Neural progenitor cell (in vitro differentiated cells): Measurements from ENCODE around the gene PBX3. TPM values are rescaled to one million over a fixed set of nuclear protein-coding genes. Genes with fewer than 3 reads are reported as not detected.

ENCODE experiments used
- DNase-seq: peaks from one replicate; pipeline ENCODE4 v3.0.0-alpha.2; 2016; ENCODE audit warnings: low spot score
- H2AFZ ChIP-seq: fragments of 200-600 bp; sonication (generic); replicated peaks from 2 replicates; pipeline ENCODE4 v1.6.1; 2016; ENCODE audit warnings: antibody characterized with exemption
- H3F3A ChIP-seq: fragments of 200-600 bp; sonication (generic); 2 replicates; pipeline ENCODE4 v1.6.1; 2016; ENCODE audit warnings: antibody characterized with exemption, low read depth
- H3K27ac ChIP-seq: fragments of 200-600 bp; sonication (generic); 2 replicates; pipeline ENCODE4 v1.5.1; 2016; ENCODE audit warnings: mild to moderate bottlenecking
- H3K27me3 ChIP-seq: fragments of 200-600 bp; sonication (generic); 2 replicates; pipeline ENCODE4 v1.6.1; 2016; ENCODE audit warnings: mild to moderate bottlenecking, moderate library complexity
- H3K36me3 ChIP-seq: fragments of 200-600 bp; sonication (generic); 2 replicates; pipeline ENCODE4 v1.5.1; 2016
- H3K4me1 ChIP-seq: fragments of 200-600 bp; sonication (generic); 2 replicates; pipeline ENCODE4 v1.6.1; 2016; ENCODE audit warnings: mixed run types
- H3K4me2 ChIP-seq: fragments of 200-600 bp; sonication (generic); 2 replicates; pipeline ENCODE4 v1.6.1; 2016
- H3K4me3 ChIP-seq: fragments of 200-600 bp; sonication (generic); 2 replicates; pipeline ENCODE4 v1.5.1; 2016
- H3K79me2 ChIP-seq: fragments of 200-600 bp; sonication (generic); 2 replicates; pipeline ENCODE4 v1.6.1; 2016; ENCODE audit warnings: low read depth
- H3K9ac ChIP-seq: fragments of 200-600 bp; sonication (generic); 2 replicates; pipeline ENCODE4 v1.6.1; 2016
- H3K9me3 ChIP-seq: fragments of 200-600 bp; sonication (generic); 2 replicates; pipeline ENCODE4 v1.5.1; 2016; ENCODE audit warnings: low read depth
- H4K20me1 ChIP-seq: fragments of 200-600 bp; sonication (generic); 2 replicates; pipeline ENCODE4 v1.6.1; 2016; ENCODE audit warnings: low read depth
- H3K27ac Mint-ChIP-seq: 3 replicates; pipeline ENCODE4 v1.8.0; 2021; ENCODE audit warnings: mixed read lengths
- H3K27me3 Mint-ChIP-seq: 2 replicates; pipeline ENCODE4 v1.8.0; 2022; ENCODE audit warnings: low read depth, mild to moderate bottlenecking, inconsistent platforms, moderate library complexity, mixed read lengths; ENCODE audit not compliant: insufficient read depth
- H3K36me3 Mint-ChIP-seq: 3 replicates; pipeline ENCODE4 v1.8.0; 2021; ENCODE audit warnings: mixed read lengths
- H3K4me1 Mint-ChIP-seq: 3 replicates; pipeline ENCODE4 v1.8.0; 2021; ENCODE audit warnings: mixed read lengths
- H3K4me3 Mint-ChIP-seq: 3 replicates; pipeline ENCODE4 v1.8.0; 2021; ENCODE audit warnings: mild to moderate bottlenecking, moderate library complexity, mixed read lengths
- H3K9me3 Mint-ChIP-seq: 3 replicates; pipeline ENCODE4 v1.8.0; 2020; ENCODE audit warnings: mixed read lengths
- EZH2 ChIP-seq: fragments of 200-600 bp; sonication (generic); IDR thresholded peaks from 2 replicates; pipeline ENCODE4 v1.6.1; 2017; ENCODE audit warnings: antibody characterized with exemption, mild to moderate bottlenecking, moderate library complexity
- EZH2phosphoT487 ChIP-seq: fragments of 200-600 bp; sonication (generic); IDR thresholded peaks from 2 replicates; pipeline ENCODE4 v1.6.1; 2017; ENCODE audit warnings: antibody characterized with exemption
- total RNA-seq: library from RNA; depleted of rRNA; stranded (reverse); fragments of >200 nt; gene quantifications from 2 replicates; pipeline ENCODE4 v1.2.3, GENCODE V29; 2015; ENCODE audit warnings: low replicate concordance
- TF ChIP-seq, protein P1 (sequence below): fragments of 200-600 bp; sonication (generic); IDR thresholded peaks from 2 replicates; pipeline ENCODE4 v1.5.1; 2017; ENCODE audit warnings: antibody characterized with exemption, mild to moderate bottlenecking

Gene PBX3
- total RNA-seq, 1 donor from 2014 or later: 99.5 TPM

- Histone ChIP-seq H3K4me1 (peaks cover 21% of the 10 kb centered on the region), H3K4me2 (no peak overlapping the region), H3K9me3 (no peaks in the 10 kb centered on the region), H3K79me2 (no peaks in the 10 kb centered on the region), H3K9ac (no peak overlapping the region), H4K20me1 (peaks cover 10% of the 10 kb centered on the region), H3K27ac (no peak overlapping the region), H3K27me3 (no peaks in the 10 kb centered on the region), H3K4me3 (no peak overlapping the region), H3F3A (no peaks in the 10 kb centered on the region), H3K36me3 (peaks cover 23% of the 10 kb centered on the region), H2AFZ (no peak overlapping the region)
- Mint-ChIP-seq H3K4me1 (peaks cover 21% of the 10 kb centered on the region), H3K36me3 (peaks cover 18% of the 10 kb centered on the region), H3K9me3 (no peaks in the 10 kb centered on the region), H3K27ac (no peak overlapping the region), H3K27me3 (peaks cover 7% of the 10 kb centered on the region), H3K4me3 (no peak overlapping the region)
- TF ChIP-seq, protein P1, sequence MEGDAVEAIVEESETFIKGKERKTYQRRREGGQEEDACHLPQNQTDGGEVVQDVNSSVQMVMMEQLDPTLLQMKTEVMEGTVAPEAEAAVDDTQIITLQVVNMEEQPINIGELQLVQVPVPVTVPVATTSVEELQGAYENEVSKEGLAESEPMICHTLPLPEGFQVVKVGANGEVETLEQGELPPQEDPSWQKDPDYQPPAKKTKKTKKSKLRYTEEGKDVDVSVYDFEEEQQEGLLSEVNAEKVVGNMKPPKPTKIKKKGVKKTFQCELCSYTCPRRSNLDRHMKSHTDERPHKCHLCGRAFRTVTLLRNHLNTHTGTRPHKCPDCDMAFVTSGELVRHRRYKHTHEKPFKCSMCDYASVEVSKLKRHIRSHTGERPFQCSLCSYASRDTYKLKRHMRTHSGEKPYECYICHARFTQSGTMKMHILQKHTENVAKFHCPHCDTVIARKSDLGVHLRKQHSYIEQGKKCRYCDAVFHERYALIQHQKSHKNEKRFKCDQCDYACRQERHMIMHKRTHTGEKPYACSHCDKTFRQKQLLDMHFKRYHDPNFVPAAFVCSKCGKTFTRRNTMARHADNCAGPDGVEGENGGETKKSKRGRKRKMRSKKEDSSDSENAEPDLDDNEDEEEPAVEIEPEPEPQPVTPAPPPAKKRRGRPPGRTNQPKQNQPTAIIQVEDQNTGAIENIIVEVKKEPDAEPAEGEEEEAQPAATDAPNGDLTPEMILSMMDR: no peak
- TF ChIP-seq EZH2 (no peak), EZH2phosphoT487 (no peak)
- no peak for DNase-seq
These were observed 217.6 kb downstream of the PBX3 start for GRCh38 chr9:125964702-125965225.

- Mint-ChIP-seq H3K4me1 (peaks cover 15% of the 10 kb centered on the region), H3K4me3 (no peak overlapping the region), H3K9me3 (no peaks in the 10 kb centered on the region), H3K27me3 (peaks cover 11% of the 10 kb centered on the region), H3K27ac (no peak overlapping the region), H3K36me3 (peaks cover 18% of the 10 kb centered on the region)
- Histone ChIP-seq H2AFZ (no peak overlapping the region), H3F3A (no peaks in the 10 kb centered on the region), H3K79me2 (no peaks in the 10 kb centered on the region), H3K4me2 (no peak overlapping the region), H3K27ac (no peak overlapping the region), H3K4me3 (no peak overlapping the region), H4K20me1 (peaks cover 10% of the 10 kb centered on the region), H3K36me3 (peaks cover 23% of the 10 kb centered on the region), H3K27me3 (no peaks in the 10 kb centered on the region), H3K9ac (no peak overlapping the region), H3K9me3 (no peaks in the 10 kb centered on the region), H3K4me1 (peaks cover 14% of the 10 kb centered on the region)
- DNase-seq: no peak
- TF ChIP-seq EZH2: no peak
- TF ChIP-seq EZH2phosphoT487: no peak
- TF ChIP-seq, protein P1: no peak
These were observed 218.3 kb downstream of the PBX3 start for GRCh38 chr9:125965477-125965876.

- peaks cover 7% of the 10 kb centered on the region for H3K4me1 Mint-ChIP-seq
- Histone ChIP-seq H3K4me3 (no peak overlapping the region), H4K20me1 (peaks cover 4% of the 10 kb centered on the region), H3K9me3 (no peaks in the 10 kb centered on the region), H3K27me3 (no peaks in the 10 kb centered on the region), H3K4me2 (no peak overlapping the region), H3F3A (no peaks in the 10 kb centered on the region), H3K79me2 (no peaks in the 10 kb centered on the region), H2AFZ (no peak overlapping the region), H3K4me1 (peaks cover 5% of the 10 kb centered on the region), H3K9ac (no peak overlapping the region), H3K36me3 (peaks cover 23% of the 10 kb centered on the region), H3K27ac (no peak overlapping the region)
- no peaks in the 10 kb centered on the region for H3K9me3 Mint-ChIP-seq
- no peak for DNase-seq
- H3K36me3 Mint-ChIP-seq: peaks cover 18% of the 10 kb centered on the region
- H3K27ac Mint-ChIP-seq: no peak overlapping the region
- no peak overlapping the region for H3K4me3 Mint-ChIP-seq
- peaks cover 11% of the 10 kb centered on the region for H3K27me3 Mint-ChIP-seq
- TF ChIP-seq, protein P1: no peak
- TF ChIP-seq EZH2: no peak
- TF ChIP-seq EZH2phosphoT487: no peak
These were observed 219.3 kb downstream of the PBX3 start for GRCh38 chr9:125966466-125966865.
